Camera-type eye (tissue), 1 donor: ENCODE results near the gene GOLGA6L24. TPM values are rescaled to one million over a fixed set of nuclear protein-coding genes. Genes with fewer than 3 reads are reported as not detected.

Experiments
- total RNA-seq: library from RNA; depleted of rRNA; stranded (reverse); fragments of >200 nt; gene quantifications from one replicate; pipeline ENCODE4 v1.2.3, GENCODE V29; 2014

The GOLGA6L24 gene, protein sequence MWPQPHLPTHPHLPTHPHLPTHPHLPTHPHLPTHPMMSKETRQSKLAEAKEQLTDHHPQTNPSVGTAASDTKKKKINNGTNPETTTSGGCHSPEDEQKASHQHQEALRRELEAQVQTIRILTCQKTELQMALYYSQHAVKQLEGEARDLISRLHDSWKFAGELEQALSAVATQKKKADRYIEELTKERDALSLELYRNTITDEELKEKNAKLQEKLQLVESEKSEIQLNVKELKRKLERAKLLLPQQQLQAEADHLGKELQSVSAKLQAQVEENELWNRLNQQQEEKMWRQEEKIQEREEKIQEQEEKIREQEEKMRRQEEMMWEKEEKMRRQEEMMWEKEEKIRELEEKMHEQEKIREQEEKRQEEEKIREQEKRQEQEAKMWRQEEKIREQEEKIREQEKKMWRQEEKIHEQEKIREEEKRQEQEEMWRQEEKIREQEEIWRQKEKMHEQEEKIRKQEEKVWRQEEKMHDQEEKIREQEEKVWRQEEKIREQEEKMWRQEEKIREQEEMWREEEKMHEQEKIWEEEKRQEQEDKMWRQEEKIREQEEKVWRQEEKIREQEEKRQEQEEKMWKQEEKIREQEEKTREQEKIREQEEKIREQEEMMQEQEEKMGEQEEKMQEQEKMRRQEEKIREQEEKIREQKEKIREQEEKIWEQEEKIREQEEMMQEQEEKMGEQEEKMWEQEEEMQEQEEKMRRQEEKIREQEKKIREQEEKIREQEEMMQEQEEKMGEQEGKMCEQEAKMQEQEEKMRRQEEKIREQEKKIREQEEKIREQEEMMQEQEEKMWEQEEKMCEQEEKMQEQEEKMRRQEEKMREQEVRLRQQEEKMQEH
- total RNA-seq: not detected

DNA sequence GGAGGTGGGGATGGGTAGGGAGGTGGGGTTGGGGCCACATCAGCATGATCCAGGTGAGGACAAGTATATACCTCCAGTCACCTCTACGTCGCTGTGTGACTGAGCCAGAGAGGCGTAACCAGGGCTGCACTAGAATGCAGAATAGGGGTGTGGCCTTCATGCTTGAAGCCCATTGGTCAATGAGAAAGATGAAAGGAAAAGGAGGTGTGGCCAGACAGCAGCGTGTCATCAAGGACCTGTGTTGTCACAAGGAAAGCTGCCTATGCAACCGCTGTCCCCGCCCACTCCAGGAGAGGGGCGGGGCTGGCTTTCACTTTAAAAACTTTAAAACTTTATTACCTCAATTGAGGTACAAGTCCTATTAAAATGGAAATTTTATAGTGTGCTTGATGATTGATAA is at the start of gene GOLGA6L24:
Gene GOLGA6L24 (minus strand): TSS at position 101 of the 400 bp plus-strand sequence. CDS start 61 bp downstream, at position 40.

DNA sequence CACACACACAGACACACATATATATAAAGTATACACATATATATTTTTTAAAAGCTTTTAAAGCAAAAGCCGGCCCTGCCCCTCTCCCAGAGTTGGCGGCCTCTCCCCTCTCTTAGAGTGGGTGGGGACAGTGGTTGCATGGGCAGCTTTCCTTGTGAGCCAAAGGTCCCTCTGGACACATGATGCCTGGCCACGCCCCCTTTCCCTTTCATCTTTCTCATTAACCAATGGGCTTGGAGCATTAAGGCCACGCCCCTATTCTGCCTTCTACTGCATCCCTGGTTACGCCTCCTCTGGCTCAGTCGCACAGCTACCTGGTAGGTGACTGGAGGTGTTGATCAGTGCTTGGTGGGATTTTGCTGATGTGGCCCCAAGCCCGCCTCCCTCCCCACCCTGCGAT is 20.5 kb upstream of the GOLGA6L24 start, which contains the start of gene GOLGA8F:
Gene GOLGA8F (plus strand): TSS at position 301 of the 400 bp plus-strand sequence. CDS start 98 bp downstream, at position 399.

DNA sequence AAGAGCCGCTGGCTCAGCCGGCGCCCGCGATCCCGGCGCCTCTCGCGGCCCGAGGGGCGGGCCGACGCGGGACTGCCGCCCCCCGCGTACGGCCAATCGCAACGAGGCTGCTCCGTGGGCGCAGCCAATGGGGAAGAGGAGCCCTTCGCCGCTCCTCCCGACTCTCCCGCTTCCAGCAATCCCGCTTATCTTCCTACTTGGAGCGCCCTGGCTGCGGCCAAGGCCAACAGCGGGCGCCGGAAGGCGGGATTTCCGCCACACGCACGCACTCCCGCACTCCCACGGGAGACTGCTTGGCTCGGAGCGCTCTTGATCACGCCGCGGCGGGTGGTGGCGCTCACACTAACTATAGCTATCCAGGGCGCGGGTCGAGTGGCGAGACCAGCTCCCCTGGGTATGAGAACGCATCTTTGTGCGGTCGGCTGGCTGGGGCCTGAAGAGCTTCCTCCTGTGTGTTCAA is 35.7 kb downstream of the GOLGA6L24 start, which contains the start of gene HERC2:
Gene HERC2 (minus strand): TSS at position 51 of the 460 bp plus-strand sequence. CDS start 746 bp downstream, outside the sequence.

Other genes with a start within 250 kb of the GOLGA6L24 start
- gene HERC2, start 35.9 kb downstream of the GOLGA6L24 start, total RNA-seq: 80.4 TPM
- 0.05 TPM for gene GOLGA8F, start 20.6 kb upstream of the GOLGA6L24 start, total RNA-seq
- gene GOLGA8G, start 174.9 kb upstream of the GOLGA6L24 start, total RNA-seq: not detected
- gene GOLGA6L25, start 195.5 kb upstream of the GOLGA6L24 start, total RNA-seq: not detected